Measurements from ENCODE around the gene UBR2.
"Not testable (repeated sequence)": the region's sequence is repeated elsewhere in the genome, so short reads cannot be mapped to it uniquely, and the experiment has no call there.

Gene UBR2

GRCh38 chr6:42618105-42618504 is 54.3 kb downstream of the UBR2 start:
- DNase-seq (ENCODE audit: low read depth in 2 of 2) = no peak

- DNase-seq (ENCODE audit: low read depth in 2 of 2) = no peak
Measured at GRCh38 chr6:42618686-42619085, 54.9 kb downstream of the UBR2 start.

- DNase-seq (ENCODE audit: low read depth in 2 of 2) = no peak
Measured at GRCh38 chr6:42619963-42620362, 56.1 kb downstream of the UBR2 start.

GRCh38 chr6:42624601-42625000 is 60.8 kb downstream of the UBR2 start:
- no peak for DNase-seq (ENCODE audit: low read depth in 2 of 2)

GRCh38 chr6:42627044-42627443 is 63.2 kb downstream of the UBR2 start:
- DNase-seq (ENCODE audit: low read depth in 2 of 2) = no peak

- no peak for DNase-seq (ENCODE audit: low read depth in 2 of 2)
Measured at GRCh38 chr6:42627674-42628073, 63.8 kb downstream of the UBR2 start.

- DNase-seq (ENCODE audit: low read depth in 2 of 2) = no peak
Measured at GRCh38 chr6:42628604-42629003, 64.8 kb downstream of the UBR2 start.

GRCh38 chr6:42629845-42630244 is 66.0 kb downstream of the UBR2 start:
- no peak for DNase-seq (ENCODE audit: low read depth in 2 of 2)

- no peak for DNase-seq (ENCODE audit: low read depth in 2 of 2)
Measured at GRCh38 chr6:42637681-42638080, 73.9 kb downstream of the UBR2 start.

GRCh38 chr6:42642794-42643193 is 79.0 kb downstream of the UBR2 start:
- no peak for DNase-seq (ENCODE audit: low read depth in 2 of 2)

- no peak for DNase-seq (ENCODE audit: low read depth in 2 of 2)
Measured at GRCh38 chr6:42644211-42644610, 80.4 kb downstream of the UBR2 start.

- no peak for DNase-seq (ENCODE audit: low read depth in 2 of 2)
Measured at GRCh38 chr6:42652024-42652746, 88.4 kb downstream of the UBR2 start.

- no peak for DNase-seq (ENCODE audit: low read depth in 2 of 2)
Measured at GRCh38 chr6:42653851-42654250, 90.0 kb downstream of the UBR2 start.

- DNase-seq (ENCODE audit: low read depth in 2 of 2) = no peak
Measured at GRCh38 chr6:42659806-42660205, 96.0 kb downstream of the UBR2 start.

GRCh38 chr6:42661540-42662153 is 97.8 kb downstream of the UBR2 start:
- peak; percentile 47 to 54 for DNase-seq (ENCODE audit: low read depth in 2 of 2)

- no peak for DNase-seq (ENCODE audit: low read depth in 2 of 2)
Measured at GRCh38 chr6:42664718-42665117, 100.9 kb downstream of the UBR2 start.

- not testable (repeated sequence) for DNase-seq (ENCODE audit: low read depth in 2 of 2)
Measured at GRCh38 chr6:42674368-42674767, 110.5 kb downstream of the UBR2 start.

- no peak for DNase-seq (ENCODE audit: low read depth in 2 of 2)
Measured at GRCh38 chr6:42674780-42675179, 111.0 kb downstream of the UBR2 start.

- DNase-seq (ENCODE audit: low read depth in 2 of 2) = no peak
Measured at GRCh38 chr6:42679358-42679757, 115.5 kb downstream of the UBR2 start.

GRCh38 chr6:42688281-42688680 is 124.5 kb downstream of the UBR2 start:
- DNase-seq (ENCODE audit: low read depth in 2 of 2) = no peak

GRCh38 chr6:42689371-42689770 is 125.5 kb downstream of the UBR2 start:
- DNase-seq (ENCODE audit: low read depth in 2 of 2) = no peak

- no peak for DNase-seq (ENCODE audit: low read depth in 2 of 2)
Measured at GRCh38 chr6:42690151-42690702, 126.4 kb downstream of the UBR2 start.

GRCh38 chr6:42690872-42691271 is 127.0 kb downstream of the UBR2 start:
- no peak for DNase-seq (ENCODE audit: low read depth in 2 of 2)

All from stimulated activated CD8-positive, alpha-beta memory T cell treated with anti-CD3 and anti-CD28 coated beads, Interleukin-15, amount 100 ng/mL, for 48 hours (primary cell).